Activated T-cell treated with anti-CD3 and anti-CD28 coated beads, Interleukin-2, amount 50 U/mL, for 24 hours (primary cell): ENCODE data around the gene ANKRD11.
"Not testable (repeated sequence)": the region's sequence is repeated elsewhere in the genome, so short reads cannot be mapped to it uniquely, and the experiment has no call there.

Source experiments
- DNase-seq: peaks from one replicate; pipeline ENCODE4 v3.0.0-alpha.2; 2020
- H3K27ac Mint-ChIP-seq: 2 replicates; pipeline ENCODE4 v1.8.0; 2020; ENCODE audit warnings: mild to moderate bottlenecking, mixed read lengths
- H3K27me3 Mint-ChIP-seq: 2 replicates; pipeline ENCODE4 v1.8.0; 2020; ENCODE audit warnings: mixed read lengths
- H3K36me3 Mint-ChIP-seq: 2 replicates; pipeline ENCODE4 v1.8.0; 2020; ENCODE audit warnings: low read depth, mixed read lengths
- H3K4me1 Mint-ChIP-seq: 2 replicates; pipeline ENCODE4 v1.8.0; 2020; ENCODE audit warnings: low read depth, mixed read lengths
- H3K4me3 Mint-ChIP-seq: 2 replicates; pipeline ENCODE4 v1.8.0; 2020; ENCODE audit warnings: mild to moderate bottlenecking, moderate library complexity, mixed read lengths
- H3K9me3 Mint-ChIP-seq: 2 replicates; pipeline ENCODE4 v1.8.0; 2020; ENCODE audit warnings: mixed read lengths

The ANKRD11 gene

GRCh38 chr16:89443727-89444084, 46.7 kb downstream of the ANKRD11 start:
- no peaks in the 10 kb centered on the region for H3K9me3 Mint-ChIP-seq
- peaks cover 33% of the 10 kb centered on the region for H3K36me3 Mint-ChIP-seq
- peak overlapping the region; percentile 9 for H3K4me3 Mint-ChIP-seq
- peaks cover 96% of the 10 kb centered on the region for H3K4me1 Mint-ChIP-seq
- DNase-seq = no peak
- H3K27me3 Mint-ChIP-seq = no peaks in the 10 kb centered on the region
- H3K27ac Mint-ChIP-seq = peak overlapping the region; percentile 79

GRCh38 chr16:89442990-89443726, 47.2 kb downstream of the ANKRD11 start:
- peak overlapping the region; percentile 12 for H3K4me3 Mint-ChIP-seq
- H3K9me3 Mint-ChIP-seq = no peaks in the 10 kb centered on the region
- DNase-seq = no peak
- no peaks in the 10 kb centered on the region for H3K27me3 Mint-ChIP-seq
- peaks cover 96% of the 10 kb centered on the region for H3K4me1 Mint-ChIP-seq
- H3K36me3 Mint-ChIP-seq = peaks cover 33% of the 10 kb centered on the region
- H3K27ac Mint-ChIP-seq = peak overlapping the region; percentile 79

- no peak for DNase-seq
- H3K4me1 Mint-ChIP-seq = peaks cover 97% of the 10 kb centered on the region
- H3K36me3 Mint-ChIP-seq = peaks cover 39% of the 10 kb centered on the region
- H3K9me3 Mint-ChIP-seq = no peaks in the 10 kb centered on the region
- peak overlapping the region; percentile 79 for H3K27ac Mint-ChIP-seq
- peak overlapping the region; percentile 3 for H3K4me3 Mint-ChIP-seq
- H3K27me3 Mint-ChIP-seq = no peaks in the 10 kb centered on the region
Measured at GRCh38 chr16:89442588-89442987, 47.8 kb downstream of the ANKRD11 start.

GRCh38 chr16:89439659-89440058, 50.7 kb downstream of the ANKRD11 start:
- H3K4me3 Mint-ChIP-seq = no peak overlapping the region
- peaks cover 97% of the 10 kb centered on the region for H3K4me1 Mint-ChIP-seq
- H3K27ac Mint-ChIP-seq = peak overlapping the region; percentile 84
- H3K27me3 Mint-ChIP-seq = no peaks in the 10 kb centered on the region
- H3K9me3 Mint-ChIP-seq = peaks cover 2% of the 10 kb centered on the region
- DNase-seq = no peak
- peaks cover 64% of the 10 kb centered on the region for H3K36me3 Mint-ChIP-seq

GRCh38 chr16:89437991-89438390, 52.4 kb downstream of the ANKRD11 start:
- Mint-ChIP-seq H3K27me3 (no peaks in the 10 kb centered on the region), H3K27ac (peak overlapping the region; percentile 82)

GRCh38 chr16:89437251-89437987, 52.9 kb downstream of the ANKRD11 start:
- peak overlapping the region; percentile 82 for H3K27ac Mint-ChIP-seq

More at GRCh38 chr16:89437991-89438390, 52.4 kb downstream of the ANKRD11 start:
- no peak for DNase-seq
- Mint-ChIP-seq H3K4me1 (peaks cover 91% of the 10 kb centered on the region), H3K4me3 (no peak overlapping the region), H3K9me3 (peaks cover 2% of the 10 kb centered on the region), H3K36me3 (peaks cover 72% of the 10 kb centered on the region)

GRCh38 chr16:89436366-89436765, 54.0 kb downstream of the ANKRD11 start:
- Mint-ChIP-seq H3K27me3 (no peaks in the 10 kb centered on the region), H3K27ac (peak overlapping the region; percentile 70), H3K4me3 (peak overlapping the region; percentile 58), H3K4me1 (peaks cover 77% of the 10 kb centered on the region), H3K36me3 (peaks cover 63% of the 10 kb centered on the region), H3K9me3 (peaks cover 2% of the 10 kb centered on the region)
- DNase-seq = no peak

More at GRCh38 chr16:89437251-89437987, 52.9 kb downstream of the ANKRD11 start:
- no peak for DNase-seq
- Mint-ChIP-seq H3K4me1 (peaks cover 85% of the 10 kb centered on the region), H3K4me3 (no peak overlapping the region), H3K9me3 (peaks cover 2% of the 10 kb centered on the region), H3K36me3 (peaks cover 69% of the 10 kb centered on the region), H3K27me3 (no peaks in the 10 kb centered on the region)

GRCh38 chr16:89435059-89435458, 55.3 kb downstream of the ANKRD11 start:
- H3K4me3 Mint-ChIP-seq = peak overlapping the region; percentile 58
- H3K36me3 Mint-ChIP-seq = peaks cover 56% of the 10 kb centered on the region
- DNase-seq, H3K9me3 Mint-ChIP-seq, H3K27me3 Mint-ChIP-seq: not testable (repeated sequence)
- peaks cover 64% of the 10 kb centered on the region for H3K4me1 Mint-ChIP-seq
- peak overlapping the region; percentile 70 for H3K27ac Mint-ChIP-seq

- H3K27ac Mint-ChIP-seq = peak overlapping the region; percentile 70
- no peak overlapping the region for H3K4me3 Mint-ChIP-seq
- H3K4me1 Mint-ChIP-seq = peaks cover 58% of the 10 kb centered on the region
Measured at GRCh38 chr16:89434490-89434889, 55.9 kb downstream of the ANKRD11 start.

GRCh38 chr16:89433363-89433984, 56.9 kb downstream of the ANKRD11 start:
- Mint-ChIP-seq H3K4me1 (peaks cover 48% of the 10 kb centered on the region), H3K36me3 (peaks cover 42% of the 10 kb centered on the region), H3K27ac (peak overlapping the region; percentile 68), H3K4me3 (peak overlapping the region; percentile 20)
- not testable (repeated sequence) for H3K27me3 Mint-ChIP-seq, DNase-seq, H3K9me3 Mint-ChIP-seq

More at GRCh38 chr16:89434490-89434889, 55.9 kb downstream of the ANKRD11 start:
- peaks cover 51% of the 10 kb centered on the region for H3K36me3 Mint-ChIP-seq
- peaks cover 2% of the 10 kb centered on the region for H3K9me3 Mint-ChIP-seq
- no peak for DNase-seq
- H3K27me3 Mint-ChIP-seq = no peaks in the 10 kb centered on the region

- peaks cover 32% of the 10 kb centered on the region for H3K36me3 Mint-ChIP-seq
- H3K4me3 Mint-ChIP-seq = no peak overlapping the region
- peaks cover 42% of the 10 kb centered on the region for H3K4me1 Mint-ChIP-seq
- peaks cover 2% of the 10 kb centered on the region for H3K9me3 Mint-ChIP-seq
- no peak for DNase-seq
- H3K27ac Mint-ChIP-seq = no peak overlapping the region
- no peaks in the 10 kb centered on the region for H3K27me3 Mint-ChIP-seq
Measured at GRCh38 chr16:89431630-89432029, 58.7 kb downstream of the ANKRD11 start.

- DNase-seq = no peak
Measured at GRCh38 chr16:89431158-89431584, 59.2 kb downstream of the ANKRD11 start.

GRCh38 chr16:89430436-89431157, 59.8 kb downstream of the ANKRD11 start:
- Mint-ChIP-seq H3K4me1 (peaks cover 44% of the 10 kb centered on the region), H3K27me3 (no peaks in the 10 kb centered on the region), H3K27ac (no peak overlapping the region), H3K36me3 (peaks cover 34% of the 10 kb centered on the region), H3K4me3 (no peak overlapping the region), H3K9me3 (peaks cover 2% of the 10 kb centered on the region)
- no peak for DNase-seq

More at GRCh38 chr16:89431158-89431584, 59.2 kb downstream of the ANKRD11 start:
- Mint-ChIP-seq H3K36me3 (peaks cover 33% of the 10 kb centered on the region), H3K27me3 (no peaks in the 10 kb centered on the region), H3K4me1 (peaks cover 44% of the 10 kb centered on the region), H3K9me3 (peaks cover 2% of the 10 kb centered on the region), H3K27ac (no peak overlapping the region), H3K4me3 (no peak overlapping the region)

- Mint-ChIP-seq H3K4me1 (peaks cover 44% of the 10 kb centered on the region), H3K27ac (peak overlapping the region; percentile 18), H3K36me3 (peaks cover 38% of the 10 kb centered on the region)
- not testable (repeated sequence) for H3K9me3 Mint-ChIP-seq, DNase-seq, H3K4me3 Mint-ChIP-seq, H3K27me3 Mint-ChIP-seq
Measured at GRCh38 chr16:89428605-89429004, 61.8 kb downstream of the ANKRD11 start.
